Activated CD4-positive, alpha-beta T cell treated with anti-CD3 and anti-CD28 coated beads for 24 hours (primary cell): ENCODE measurements around the gene VAMP7.
"Not testable (repeated sequence)": the region's sequence is repeated elsewhere in the genome, so short reads cannot be mapped to it uniquely, and the experiment has no call there.

Experiments
- DNase-seq, 2 donors: peaks; one replicate each; pipeline ENCODE4 v3.0.0-alpha.2; 2020; ENCODE audit warnings: low read depth in 2 of 2

Gene VAMP7

DNA sequence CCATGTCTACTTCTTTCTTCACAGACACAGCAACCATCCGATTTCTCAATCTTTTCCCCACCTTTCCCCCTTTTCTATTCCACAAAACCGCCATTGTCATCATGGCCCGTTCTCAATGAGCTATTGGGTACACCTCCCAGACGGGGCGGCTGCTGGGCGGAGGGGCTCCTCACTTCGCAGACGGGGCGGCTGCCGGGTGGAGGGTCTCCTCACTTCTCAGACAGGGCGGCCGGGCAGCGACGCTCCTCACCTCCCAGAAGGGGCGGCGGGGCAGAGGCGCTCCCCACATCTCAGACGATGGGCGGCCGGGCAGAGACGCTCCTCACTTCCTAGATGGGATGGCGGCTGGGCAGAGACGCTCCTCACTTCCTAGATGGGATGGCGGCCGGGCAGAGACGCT is 26.5 kb downstream of the VAMP7 start:
- not testable (repeated sequence) for DNase-seq

DNA sequence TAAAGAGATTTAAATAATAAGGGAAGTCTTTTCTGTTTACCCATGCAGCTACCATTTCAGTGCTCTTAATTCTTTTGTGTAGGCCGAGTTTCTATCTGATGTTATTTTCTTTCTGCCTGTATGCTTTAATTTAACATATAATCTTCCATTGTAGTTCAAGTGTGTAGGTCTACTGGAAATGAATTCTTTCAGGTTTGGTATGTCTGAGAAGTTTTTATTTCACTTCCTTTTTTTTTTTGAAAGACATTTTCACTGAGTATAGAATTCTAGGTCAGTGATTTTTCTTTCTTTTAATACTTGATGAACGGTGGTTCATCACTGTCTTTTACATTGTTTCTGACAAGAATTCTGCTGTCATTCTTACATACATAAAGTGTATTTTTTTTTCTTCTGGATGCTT is 42.1 kb downstream of the VAMP7 start:
- DNase-seq, result no peak

DNA sequence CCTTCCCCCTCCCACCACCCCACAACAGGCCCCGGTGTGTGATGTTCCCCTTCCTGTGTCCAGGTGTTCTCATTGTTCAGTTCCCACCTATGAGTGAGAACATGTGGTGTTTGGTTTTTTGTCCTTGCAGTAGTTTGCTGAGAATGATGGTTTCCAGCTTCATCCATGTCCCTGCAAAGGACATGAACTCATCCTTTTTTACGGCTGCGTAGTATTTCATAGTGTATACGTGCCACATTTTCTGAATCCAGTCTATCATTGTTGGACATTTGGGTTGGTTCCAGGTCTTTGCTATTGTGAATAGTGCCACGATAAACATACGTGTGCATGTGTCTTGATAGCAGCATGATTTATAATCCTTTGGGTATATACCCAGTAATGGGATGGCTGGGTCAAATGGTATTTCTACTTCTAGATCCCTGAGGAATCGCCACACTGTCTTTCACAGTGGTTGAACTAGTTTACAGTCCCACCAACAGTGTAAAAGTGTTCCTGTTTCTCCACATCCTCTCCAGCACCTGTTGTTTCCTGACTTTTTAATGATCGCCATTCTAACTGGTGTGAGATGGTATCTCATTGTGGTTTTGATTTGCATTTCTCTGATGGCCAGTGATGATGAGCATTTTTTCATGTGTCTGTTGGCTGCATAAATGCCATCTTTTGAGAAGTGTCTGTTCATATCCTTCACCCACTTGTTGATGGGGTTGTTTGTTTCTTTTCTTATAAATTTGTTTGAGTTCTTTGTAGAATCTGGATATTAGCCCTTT is 49.9 kb downstream of the VAMP7 start:
- DNase-seq, result not testable (repeated sequence)

DNA sequence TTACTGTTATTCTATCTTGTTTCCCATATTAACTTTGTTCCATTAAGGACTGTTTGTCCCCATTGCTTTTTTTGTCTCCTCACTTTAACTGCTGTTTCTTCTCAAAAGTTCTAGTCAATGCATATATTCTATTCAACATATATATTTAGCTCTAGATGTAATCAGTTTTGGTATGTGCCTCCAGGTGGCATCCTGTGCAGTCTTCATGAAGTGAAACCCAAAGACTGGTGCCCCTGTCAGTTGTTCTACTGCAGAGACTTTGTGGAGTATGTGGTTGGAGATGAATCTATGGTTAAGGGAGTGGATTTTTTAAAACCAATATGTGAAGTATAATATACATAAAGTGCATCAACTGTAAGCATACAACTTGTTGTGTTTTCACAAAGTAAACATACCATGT is 57.0 kb downstream of the VAMP7 start:
- no peak for DNase-seq

DNA sequence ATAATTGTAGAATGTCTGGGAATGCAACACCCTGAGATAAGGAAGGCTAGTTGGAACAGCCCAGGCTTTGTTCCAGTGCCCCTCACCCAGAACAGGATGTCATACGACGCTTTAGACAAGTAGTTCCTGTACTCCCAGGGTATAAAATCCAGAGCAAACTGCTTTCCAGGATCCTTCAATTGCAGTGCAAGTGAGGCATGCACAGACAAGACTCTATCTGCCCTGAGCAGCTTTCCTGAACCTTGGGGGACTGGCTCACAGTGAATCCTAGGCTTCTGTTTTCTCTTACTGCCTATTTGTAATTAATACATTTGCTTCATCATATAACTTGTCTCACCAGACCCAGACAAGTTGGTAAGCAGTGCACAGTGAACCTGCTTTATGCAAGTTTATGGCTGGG is 68.0 kb downstream of the VAMP7 start:
- DNase-seq, result no peak

DNA sequence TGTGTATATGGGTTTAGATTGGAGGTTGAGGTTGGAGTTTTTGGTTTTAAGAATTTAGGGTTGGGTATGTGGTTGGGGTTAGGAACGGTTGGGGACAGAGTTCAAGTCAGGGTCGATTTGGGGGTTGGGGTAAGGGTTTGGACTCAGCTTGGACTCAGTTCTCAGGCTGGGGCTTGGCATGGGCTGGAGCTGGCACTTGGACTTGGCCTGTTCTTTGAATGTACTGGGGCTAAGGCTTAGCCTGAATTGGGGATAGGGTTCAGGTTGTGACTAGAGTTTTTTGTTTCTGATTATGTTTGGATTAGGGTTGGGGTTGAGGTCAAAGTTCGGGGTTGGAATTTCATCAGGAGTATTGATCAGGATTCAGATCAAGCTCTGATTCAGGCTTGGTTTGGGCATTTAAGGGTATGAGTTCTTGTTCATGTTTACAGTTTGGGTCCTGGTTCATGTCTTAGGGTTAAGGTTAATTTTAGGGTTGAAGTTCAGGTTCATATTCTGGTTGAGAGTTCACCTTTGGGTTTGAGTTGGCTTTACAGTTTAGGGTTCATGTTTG is 70.2 kb downstream of the VAMP7 start:
- DNase-seq, result no peak

DNA sequence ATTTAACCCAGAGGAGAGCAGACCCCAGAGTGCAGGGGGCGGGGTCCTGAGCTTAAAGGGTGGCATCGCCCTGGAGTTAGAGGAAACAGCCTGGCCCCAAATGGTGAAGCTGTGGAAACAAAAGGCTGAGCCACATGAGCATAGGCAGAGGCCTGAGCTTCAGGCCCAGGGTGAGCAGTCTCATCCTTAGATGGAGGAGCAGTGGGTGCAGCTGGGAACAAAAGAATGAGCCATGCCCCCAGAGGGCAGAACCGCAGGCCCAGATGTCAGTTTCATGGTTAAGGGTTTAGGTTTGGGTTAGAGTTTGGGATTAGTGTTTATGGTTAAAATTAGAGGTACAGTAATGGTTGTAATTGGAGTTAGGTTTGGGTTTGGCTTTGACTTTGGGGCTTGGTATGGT is 71.9 kb downstream of the VAMP7 start:
- DNase-seq, result no peak

DNA sequence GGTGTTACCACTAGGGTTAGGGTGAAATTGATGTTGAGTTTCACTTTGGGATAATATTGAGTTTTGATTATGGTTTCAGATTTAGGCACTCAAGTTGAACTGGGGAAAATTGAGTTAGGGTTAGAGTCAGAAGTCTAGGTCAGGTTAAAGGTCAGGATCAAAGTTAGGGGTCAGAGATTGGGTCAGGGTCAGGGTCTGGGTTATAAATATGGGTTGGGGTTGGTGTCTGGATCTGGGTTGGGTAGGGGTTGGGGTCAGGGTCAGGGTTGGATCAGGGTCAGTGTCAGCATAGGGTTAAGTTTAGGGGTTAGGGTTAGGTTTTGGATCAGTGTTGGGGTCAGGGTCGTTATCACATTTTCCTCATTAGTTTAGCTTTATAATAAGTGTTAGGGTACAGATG is 73.6 kb downstream of the VAMP7 start:
- DNase-seq, result no peak

DNA sequence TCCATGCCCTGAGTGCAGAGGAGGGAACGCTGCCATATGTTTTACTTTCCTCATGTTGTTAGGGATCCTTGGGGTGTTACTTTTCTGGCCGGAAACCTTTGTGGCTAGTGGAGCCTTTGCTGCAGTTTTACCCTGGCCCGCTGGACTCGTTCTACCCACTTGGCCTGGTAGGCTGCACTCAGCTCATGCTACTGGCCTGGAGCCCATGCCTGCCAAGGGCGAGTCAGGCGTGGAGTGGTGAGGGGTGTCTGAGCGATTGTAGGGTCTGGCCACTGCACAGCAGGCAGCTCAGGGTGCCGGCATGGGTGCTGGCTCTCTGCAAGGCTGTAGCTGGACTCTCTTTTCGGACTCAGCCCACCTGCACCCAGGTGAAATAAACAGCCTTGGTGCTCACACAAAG is 75.0 kb downstream of the VAMP7 start:
- DNase-seq, result no peak

DNA sequence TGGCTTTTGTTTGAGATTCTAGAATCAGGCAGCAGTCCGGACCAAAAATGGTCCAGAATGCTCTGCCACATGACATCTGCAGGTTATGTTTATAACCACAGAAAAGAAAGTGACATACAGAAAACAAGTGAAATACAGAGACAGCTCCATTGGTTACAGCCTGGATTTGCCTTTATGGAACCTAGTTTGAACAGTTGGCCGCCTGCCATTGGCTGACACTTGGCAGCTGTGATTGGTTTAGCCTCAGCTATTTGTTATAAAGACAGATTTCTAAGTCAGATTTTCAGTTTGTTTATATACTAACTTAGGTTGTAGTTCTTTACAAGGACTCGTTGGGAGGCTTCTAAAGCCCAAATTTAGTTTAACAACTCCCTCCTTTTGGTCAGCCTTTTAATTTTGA is 75.5 kb downstream of the VAMP7 start:
- no peak for DNase-seq

DNA sequence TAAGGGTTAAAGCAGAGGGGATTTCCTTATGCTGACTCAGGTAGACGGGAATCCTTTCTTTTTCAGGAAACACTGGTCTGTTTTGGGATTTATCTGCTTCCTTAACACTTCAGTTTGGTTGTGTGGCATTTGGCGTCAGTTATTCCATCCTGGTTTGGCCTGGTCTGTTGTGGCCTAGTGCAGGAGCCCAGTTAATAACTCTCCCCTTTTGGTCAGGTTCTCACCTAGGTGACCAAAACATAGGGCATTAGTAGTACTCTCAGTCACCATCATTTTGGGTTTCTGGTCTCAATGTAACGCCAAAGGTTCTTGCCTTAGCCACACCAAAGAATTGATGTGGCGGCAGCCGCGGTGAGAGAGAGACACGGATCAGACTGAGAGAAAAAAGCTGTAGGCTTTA is 76.7 kb downstream of the VAMP7 start:
- DNase-seq, result no peak

DNA sequence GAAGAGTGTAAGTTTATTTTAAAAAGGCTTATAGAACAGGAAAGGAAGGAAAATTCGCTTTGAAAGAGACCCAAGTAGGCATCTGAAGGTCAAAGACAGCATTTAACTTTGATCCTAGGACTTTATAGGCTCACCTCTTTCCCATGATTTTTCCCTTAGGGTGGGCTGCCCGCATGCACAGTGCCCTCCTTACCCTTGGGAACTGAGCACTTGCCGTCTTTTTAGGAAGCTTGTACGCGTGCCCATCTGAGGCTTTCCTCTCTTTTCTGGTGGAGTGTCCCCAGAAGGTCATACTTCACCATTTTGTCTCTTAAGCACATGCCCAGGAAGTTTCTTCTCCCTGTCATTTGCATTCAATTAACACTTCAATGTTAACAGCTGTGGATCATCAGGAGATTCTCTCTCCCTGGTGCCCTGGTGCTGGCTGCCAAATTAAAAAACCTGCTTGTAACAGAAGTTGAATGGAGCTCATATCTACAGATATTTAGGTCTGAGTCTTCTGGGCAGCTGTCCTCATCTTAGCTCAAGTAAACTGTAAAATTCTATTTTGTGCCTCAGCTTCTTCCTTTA is 78.0 kb downstream of the VAMP7 start:
- DNase-seq, result no peak

DNA sequence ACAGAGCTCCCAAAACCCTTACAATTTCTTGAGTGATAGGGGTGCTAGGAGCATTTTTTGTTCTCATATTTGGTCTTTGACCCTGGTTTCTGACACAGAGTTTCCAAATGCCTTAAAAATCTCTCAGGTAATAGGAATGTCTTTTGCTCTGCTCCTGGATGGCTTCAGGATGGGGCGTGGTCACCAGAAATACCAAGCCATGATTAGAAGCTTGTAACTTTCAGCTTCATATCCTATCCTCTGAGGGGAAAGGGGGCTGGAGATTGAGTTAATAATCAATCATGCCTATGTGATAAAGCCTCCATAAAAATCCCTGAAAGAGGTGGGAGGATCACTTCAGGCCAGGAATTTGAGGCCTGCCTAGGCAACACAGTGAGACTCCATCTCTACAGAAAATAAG is 81.8 kb downstream of the VAMP7 start:
- DNase-seq, result no peak

DNA sequence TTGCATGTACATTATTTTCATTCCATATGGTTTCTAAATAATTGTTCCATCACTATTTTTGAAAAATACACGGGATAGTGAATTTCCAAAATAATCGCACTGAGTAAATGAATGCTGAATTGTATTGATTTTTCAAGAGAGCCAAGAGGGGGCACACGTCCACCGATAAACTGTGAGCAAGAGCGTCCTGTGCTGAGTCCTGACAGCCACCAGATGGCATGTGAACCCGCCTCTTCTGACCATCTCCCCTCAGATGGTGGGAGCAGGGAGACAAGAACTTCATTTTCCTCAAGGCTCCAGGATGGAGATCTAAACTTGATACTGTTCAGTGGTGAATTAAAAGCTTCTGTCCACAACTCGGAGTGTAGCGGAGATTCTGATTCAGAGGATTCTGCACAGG is 85.7 kb downstream of the VAMP7 start:
- DNase-seq, result no peak

DNA sequence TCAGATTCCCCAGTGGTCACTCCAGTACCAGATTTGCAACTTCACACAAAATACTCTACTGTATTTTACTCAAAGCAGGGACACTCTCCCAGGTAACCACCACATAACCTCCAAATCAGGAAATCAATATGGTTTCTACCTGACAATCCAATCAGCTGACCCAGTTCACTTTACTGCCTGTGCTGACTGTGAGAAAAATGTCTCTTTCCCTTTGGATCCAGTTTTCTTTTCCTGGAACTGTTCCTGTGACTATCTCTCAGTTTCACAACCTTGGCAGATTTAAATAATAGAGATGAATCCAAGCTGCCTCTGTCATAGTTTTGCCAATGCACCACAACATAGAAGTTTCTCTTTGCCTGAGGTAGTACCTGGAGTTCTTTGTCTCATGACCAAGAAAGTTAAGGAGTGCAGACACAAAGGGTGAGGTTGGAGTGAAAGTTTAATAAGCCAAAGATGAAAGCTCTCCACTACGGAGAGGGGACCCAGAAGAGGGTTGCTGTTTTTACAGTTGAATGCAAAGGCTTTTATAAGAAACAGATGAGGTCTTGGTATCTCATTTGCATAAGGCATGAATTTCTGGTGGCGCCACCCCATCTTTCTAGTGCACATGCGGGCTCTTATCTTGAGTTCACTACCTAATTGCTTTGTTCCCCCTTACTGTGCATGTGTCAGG is 86.6 kb downstream of the VAMP7 start:
- DNase-seq, result no peak

DNA sequence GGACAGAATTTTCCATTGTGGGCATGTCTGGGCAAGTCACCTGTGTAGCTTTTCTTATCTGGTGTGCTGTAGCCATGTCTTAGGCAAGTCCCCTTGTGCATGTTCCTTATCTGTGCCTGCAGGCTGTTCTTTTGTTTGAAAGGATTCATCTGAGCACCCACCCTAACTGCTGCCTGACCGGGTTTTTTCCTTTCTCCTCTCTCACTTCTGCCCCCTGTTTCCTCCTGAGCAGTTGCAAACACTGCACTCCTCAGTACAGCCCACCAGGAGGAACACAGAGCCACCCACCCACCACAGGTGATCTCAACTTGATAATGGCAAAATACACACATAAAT is 87.1 kb downstream of the VAMP7 start:
- no peak for DNase-seq

DNA sequence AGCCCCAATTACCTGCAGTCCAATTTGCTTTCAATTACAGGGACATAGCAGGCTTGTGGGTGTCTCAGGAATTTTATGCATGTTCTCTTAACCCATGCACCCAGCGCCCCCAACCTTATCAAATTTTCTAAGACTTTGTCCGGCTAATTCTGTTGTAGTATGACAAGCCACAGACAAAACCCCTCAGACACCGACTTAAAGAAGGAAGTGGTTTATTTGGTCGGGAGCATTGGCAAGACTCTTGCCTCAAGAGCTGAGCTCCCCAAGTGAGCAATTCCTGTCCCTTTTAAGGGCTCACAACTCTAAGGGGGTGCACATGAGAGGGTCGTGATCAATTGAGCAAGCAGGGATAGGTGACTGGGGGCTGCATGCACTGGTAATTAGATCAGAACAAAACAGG is 87.6 kb downstream of the VAMP7 start:
- DNase-seq, result no peak

DNA sequence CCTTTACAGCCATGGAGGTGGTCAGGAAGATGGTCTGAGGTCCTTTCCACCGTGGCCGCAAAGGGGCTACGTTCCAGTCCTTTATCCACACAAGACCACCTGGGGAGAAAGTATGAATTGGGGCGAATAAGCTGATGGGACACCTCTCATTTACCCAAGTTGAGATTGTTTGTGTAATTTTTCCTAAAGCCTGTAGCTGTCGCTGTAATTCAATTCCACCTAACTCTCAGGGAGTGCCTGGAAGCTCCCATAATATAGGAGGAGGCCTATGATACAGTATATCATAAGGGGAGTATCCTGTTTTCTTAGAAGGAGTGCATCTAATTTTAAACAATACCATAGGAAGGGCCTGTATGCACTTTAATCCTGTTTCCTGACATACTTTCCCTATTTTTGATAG is 90.5 kb downstream of the VAMP7 start:
- DNase-seq, result not testable (repeated sequence)

DNA sequence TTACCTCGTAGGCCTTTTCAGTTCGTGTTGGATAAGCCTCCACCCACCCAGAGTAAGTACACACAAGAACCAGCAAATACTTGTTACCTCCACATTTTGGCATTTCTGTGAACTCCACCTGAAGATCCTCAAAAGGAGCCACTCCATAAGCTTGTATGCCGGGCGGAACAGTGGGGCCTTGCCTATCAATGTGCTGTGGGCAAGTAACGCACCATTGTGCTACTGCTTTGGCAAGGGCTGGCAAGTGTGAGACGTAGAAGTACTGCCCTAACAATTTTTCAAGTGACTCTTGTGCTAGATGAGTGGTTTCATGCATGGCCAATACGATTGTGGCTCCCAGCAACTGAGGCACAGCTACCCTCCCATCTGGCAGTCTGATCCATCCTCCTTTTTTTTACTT is 91.1 kb downstream of the VAMP7 start:
- not testable (repeated sequence) for DNase-seq

DNA sequence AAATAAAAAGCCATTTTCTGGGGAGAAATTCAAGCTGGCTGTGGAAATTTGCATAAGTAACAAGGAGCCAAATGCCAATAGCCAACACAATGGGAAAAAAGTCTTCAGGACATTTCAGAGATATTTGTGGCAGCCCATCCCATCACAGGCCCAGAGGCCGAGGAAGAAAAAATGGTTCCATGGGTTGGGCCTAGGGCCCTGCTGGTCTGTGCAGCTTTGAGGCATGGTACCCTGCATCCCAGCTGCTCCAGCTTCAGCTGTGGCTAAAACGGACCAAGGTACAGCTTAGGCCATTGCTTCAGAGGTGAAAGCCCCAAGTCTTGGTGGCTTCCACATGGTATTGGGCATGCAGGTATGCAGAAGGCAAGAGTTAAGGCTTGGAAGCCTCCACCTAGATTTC is 102.2 kb downstream of the VAMP7 start:
- DNase-seq, result no peak

DNA sequence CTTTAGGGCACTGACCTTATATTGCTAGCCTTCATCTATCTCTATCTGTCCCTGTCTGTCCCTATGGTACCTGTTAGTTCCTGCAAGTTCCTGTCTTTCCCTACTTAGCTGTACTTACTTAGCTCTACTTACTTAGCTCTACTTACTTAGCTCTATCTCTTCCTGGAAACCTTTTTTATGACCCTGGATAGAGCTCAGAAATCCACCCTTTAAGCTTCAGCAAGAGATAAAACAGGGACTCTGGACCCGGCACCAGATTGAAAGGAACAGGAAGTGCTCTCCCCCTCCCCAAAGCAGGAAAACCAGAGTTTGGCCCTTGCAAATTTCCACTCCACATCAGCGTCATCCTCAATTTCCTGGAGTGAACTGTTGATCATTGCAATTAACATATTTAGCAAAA is 104.1 kb downstream of the VAMP7 start:
- no peak for DNase-seq

DNA sequence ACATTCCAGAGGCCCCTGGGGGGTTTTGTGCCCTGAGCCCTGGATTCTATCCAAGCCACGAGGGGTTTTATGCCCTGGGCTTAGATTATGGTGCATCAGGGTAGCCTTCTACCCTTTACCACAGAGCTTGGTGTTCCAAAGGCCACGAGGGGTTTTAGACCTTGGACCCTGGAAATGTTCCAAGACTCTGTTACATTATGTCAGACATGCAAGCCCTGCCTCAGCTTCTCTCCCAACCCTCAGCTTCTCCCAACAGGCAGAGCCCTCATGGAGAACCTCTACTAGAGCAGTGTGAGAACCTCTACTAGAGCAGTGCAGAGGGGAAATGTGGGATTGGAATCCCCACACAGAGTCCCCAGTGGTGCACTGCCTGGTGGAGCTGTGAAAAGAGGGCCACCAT is 105.8 kb downstream of the VAMP7 start:
- DNase-seq, result not testable (repeated sequence)

DNA sequence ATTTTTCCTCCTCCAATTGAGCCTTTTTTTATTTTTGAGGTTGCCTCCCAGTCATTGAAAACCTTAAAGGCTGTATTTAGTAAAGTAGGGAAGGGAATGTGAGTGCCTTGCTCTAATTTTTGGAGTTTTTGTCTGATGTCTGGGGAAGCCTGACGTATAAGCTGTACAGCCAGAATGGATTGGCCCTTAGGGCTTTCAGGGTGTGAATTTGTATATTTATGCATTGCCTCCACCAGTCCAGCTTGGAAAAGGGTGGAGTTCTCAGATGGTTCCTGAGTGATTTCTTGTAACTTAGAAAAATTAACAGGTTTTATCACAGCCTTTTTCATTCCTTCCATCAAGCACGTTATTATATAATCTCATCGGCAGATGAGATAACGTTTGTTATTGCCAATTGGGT is 107.7 kb downstream of the VAMP7 start:
- DNase-seq, result no peak
